Upper lobe of right lung (tissue), 1 donor: ENCODE data around the gene CHMP4A. TPM values are rescaled to one million over a fixed set of nuclear protein-coding genes. Genes with fewer than 3 reads are reported as not detected.

Source experiments
- ATAC-seq: fragments of 200-7000 bp; cut with Tn5 transposase; one replicate; pipeline ENCODE4 v1.9.1; 2020; ENCODE audit warnings: mild to moderate bottlenecking, moderate library complexity
- DNase-seq: peaks from one replicate; pipeline ENCODE4 v3.0.0-alpha.2; 2020
- H3K27ac ChIP-seq: fragments of 200-600 bp; one replicate; pipeline ENCODE4 v1.8.0; 2022
- H3K27me3 ChIP-seq: fragments of 200-600 bp; one replicate; pipeline ENCODE4 v1.8.0; 2022; ENCODE audit warnings: mild to moderate bottlenecking
- H3K36me3 ChIP-seq: fragments of 200-600 bp; one replicate; pipeline ENCODE4 v1.8.0; 2022
- H3K4me1 ChIP-seq: fragments of 200-600 bp; one replicate; pipeline ENCODE4 v1.8.0; 2022
- H3K4me3 ChIP-seq: fragments of 200-600 bp; one replicate; pipeline ENCODE4 v1.8.0; 2022; ENCODE audit warnings: mild to moderate bottlenecking
- H3K9me3 ChIP-seq: fragments of 200-600 bp; one replicate; pipeline ENCODE4 v1.8.0; 2022
- intact Hi-C: fragments of 100-400 bp; cut with DNase I; formaldehyde crosslinking; loops from one replicate; pipeline ENCODE4 v1.11.0; 2022
- total RNA-seq: library from RNA; stranded (reverse); fragmentation: NEBNext Ultra II Directional; extraction: Animal tissue kit (Norgen Biotek cat#: 25700); gene quantifications from one replicate; pipeline ENCODE4 v1.2.1, GENCODE V29; 2021
- TF ChIP-seq, protein P1 (sequence below): fragments of 200-600 bp; IDR thresholded peaks from one replicate; pipeline ENCODE4 v1.8.0; 2022; ENCODE audit warnings: antibody characterized with exemption
- donor health status: DM: no; HTN: yes; CAD: no; lungs with severe emphysema.

CHMP4A gene
- total RNA-seq, 1 donor from 2014 or later: 48.0 TPM

DNA sequence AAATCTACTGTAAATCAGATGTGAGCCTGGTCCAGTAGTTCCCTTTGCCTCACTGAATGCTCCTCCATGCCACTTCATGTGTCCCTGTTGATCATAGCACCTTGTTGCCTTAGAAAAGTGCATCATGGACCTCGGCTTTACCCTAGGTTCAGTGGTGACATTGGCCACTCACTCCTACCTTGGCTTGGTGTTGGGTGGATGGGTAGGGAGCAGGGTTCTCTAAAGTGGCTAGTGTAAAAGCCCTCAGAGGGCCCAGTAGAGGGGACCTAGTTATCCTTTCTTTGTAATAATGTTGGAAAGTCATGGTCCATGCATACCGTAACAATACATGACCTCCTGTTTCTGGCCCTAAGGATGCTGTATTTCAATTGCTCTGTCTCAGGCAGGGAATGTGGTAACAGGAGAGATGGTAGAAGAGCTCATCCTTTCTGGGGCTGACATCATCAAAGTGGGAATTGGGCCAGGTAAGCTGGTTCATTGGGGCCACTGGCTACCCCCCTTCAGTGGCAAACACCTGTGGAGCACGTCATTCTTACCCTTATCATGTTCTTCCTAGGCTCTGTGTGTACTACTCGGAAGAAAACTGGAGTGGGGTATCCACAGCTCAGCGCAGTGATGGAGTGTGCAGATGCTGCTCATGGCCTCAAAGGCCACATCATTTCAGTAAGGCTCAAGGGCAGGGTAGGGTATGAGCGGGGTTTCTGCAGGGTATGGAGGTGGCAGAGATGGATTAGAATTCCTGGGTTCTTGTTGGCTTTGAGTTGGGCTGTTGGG lies 23.6 kb upstream of the CHMP4A start:
- no peak for ATAC-seq
- TF ChIP-seq, protein P1, sequence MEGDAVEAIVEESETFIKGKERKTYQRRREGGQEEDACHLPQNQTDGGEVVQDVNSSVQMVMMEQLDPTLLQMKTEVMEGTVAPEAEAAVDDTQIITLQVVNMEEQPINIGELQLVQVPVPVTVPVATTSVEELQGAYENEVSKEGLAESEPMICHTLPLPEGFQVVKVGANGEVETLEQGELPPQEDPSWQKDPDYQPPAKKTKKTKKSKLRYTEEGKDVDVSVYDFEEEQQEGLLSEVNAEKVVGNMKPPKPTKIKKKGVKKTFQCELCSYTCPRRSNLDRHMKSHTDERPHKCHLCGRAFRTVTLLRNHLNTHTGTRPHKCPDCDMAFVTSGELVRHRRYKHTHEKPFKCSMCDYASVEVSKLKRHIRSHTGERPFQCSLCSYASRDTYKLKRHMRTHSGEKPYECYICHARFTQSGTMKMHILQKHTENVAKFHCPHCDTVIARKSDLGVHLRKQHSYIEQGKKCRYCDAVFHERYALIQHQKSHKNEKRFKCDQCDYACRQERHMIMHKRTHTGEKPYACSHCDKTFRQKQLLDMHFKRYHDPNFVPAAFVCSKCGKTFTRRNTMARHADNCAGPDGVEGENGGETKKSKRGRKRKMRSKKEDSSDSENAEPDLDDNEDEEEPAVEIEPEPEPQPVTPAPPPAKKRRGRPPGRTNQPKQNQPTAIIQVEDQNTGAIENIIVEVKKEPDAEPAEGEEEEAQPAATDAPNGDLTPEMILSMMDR: no peak
- DNase-seq: no peak
- Histone ChIP-seq H3K36me3 (peaks cover 63% of the 10 kb centered on the region), H3K4me3 (no peak overlapping the region), H3K4me1 (peaks cover 49% of the 10 kb centered on the region), H3K27me3 (no peaks in the 10 kb centered on the region), H3K27ac (no peak overlapping the region), H3K9me3 (no peaks in the 10 kb centered on the region)
- intact Hi-C loops: no loop called here

DNA sequence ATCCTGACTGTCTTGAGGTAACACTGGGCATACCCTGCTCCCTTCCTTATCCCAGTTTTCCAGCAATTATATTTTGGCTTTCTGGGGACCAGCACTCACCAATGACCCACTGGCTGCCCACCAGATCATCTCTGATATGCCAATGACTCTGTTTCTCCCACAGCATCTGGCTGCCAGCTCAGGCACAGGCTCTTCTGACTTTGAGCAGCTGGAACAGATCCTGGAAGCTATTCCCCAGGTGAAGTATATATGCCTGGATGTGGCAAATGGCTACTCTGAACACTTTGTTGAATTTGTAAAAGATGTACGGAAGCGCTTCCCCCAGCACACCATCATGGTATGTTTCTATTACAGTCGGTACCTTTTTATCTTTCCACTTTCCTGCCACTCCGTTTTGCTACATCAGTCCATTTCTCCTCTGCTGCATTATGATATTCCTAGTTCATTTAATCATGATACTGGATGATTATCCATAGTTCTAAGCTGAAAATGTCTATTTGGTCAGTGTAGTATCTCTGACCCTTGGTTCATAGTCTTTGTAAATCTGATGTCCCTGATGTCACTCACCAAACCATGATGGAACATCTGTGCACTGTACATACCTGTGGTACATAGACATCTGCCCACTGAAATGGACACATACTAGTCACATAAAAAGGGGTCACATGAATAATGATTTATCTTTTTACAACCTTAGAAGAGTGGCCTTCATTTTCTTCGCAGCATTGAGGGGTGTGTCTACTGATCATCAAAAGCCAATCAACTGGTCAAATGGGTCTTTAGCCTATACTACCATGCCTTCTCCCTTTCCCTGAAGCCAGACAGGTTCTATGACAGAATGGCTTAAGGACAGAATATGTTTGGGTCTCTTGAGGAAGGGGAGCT lies 22.8 kb upstream of the CHMP4A start:
- TF ChIP-seq, protein P1: no peak
- no peak for DNase-seq
- Histone ChIP-seq H3K4me3 (no peak overlapping the region), H3K4me1 (peaks cover 46% of the 10 kb centered on the region), H3K9me3 (no peaks in the 10 kb centered on the region), H3K27me3 (no peaks in the 10 kb centered on the region), H3K36me3 (peaks cover 60% of the 10 kb centered on the region), H3K27ac (no peak overlapping the region)
- ATAC-seq: no peak
- intact Hi-C loops: no loop called here

DNA sequence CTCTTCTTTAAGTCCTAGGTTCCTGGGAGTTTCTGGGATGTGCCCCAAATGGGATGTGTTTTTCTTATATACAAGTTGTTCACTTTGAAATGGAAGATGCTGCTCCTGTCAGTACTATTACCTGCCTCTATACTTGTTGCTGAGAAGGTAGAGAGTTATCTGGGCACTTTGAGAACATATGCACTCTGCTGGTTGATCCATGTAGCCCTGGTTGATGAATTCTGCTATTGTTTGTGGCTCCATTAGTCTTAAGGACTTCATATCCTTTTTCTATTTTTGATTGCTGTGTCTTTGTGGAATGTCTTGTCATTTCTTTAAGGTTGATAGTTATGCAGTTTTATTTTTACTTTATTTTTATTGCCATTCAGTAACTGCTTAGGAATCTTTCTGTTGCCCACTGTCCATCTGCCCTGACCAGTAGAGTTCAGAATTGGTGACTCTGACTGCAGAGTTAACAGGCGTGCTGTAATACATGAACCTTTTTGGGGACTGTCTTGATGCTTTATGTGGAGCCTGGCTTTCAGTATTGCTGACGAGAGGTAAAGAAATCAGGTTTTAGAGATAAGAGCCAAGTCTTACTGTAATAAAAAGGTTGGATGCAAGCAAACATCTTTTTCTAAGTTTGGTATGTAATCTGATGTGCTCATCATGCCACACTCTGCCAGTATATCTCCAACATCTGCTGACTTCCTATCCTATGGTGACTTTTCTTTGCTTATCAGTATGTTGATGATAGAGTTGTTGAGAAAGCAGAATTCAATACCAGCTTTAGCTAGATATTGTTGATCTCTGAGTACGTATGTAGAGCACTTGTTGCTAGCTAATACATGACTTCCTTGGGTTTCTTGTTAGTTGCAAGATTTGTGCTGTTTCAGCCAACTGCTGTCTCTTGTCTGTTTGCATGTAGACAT lies 21.1 kb upstream of the CHMP4A start:
- Histone ChIP-seq H3K27me3 (no peaks in the 10 kb centered on the region), H3K4me3 (no peak overlapping the region), H3K36me3 (peaks cover 43% of the 10 kb centered on the region), H3K27ac (peak overlapping the region; percentile 6), H3K4me1 (peaks cover 34% of the 10 kb centered on the region), H3K9me3 (no peaks in the 10 kb centered on the region)
- ATAC-seq (no peak), DNase-seq (no peak)
- TF ChIP-seq, protein P1: no peak
- intact Hi-C loops: no loop called here

DNA sequence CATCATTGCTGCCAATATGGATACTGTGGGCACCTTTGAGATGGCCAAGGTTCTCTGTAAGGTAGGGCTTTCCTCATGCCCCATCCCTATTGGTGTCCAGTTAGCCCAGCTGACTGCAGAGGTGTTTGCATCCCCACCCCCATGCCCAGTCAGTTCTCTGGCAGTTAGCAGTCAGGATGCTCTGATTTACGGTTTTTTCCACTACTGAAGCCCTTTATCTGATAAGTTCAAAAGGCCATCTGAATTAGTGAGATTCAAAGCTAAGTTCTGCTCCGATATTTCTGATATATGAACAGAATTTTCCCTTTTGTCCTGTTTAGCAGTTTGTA lies 20.2 kb upstream of the CHMP4A start:
- no peaks in the 10 kb centered on the region for H3K27me3 ChIP-seq
- peaks cover 25% of the 10 kb centered on the region for H3K4me1 ChIP-seq
- intact Hi-C loops: no loop called here
- ATAC-seq (no peak), DNase-seq (no peak)
- H3K4me3 ChIP-seq: peak overlapping the region; percentile 80
- no peaks in the 10 kb centered on the region for H3K9me3 ChIP-seq
- TF ChIP-seq, protein P1: no peak
- H3K27ac ChIP-seq: peak overlapping the region; percentile 91
- H3K36me3 ChIP-seq: peaks cover 34% of the 10 kb centered on the region
